ENCODE data around the gene CYP4F22. TPM values are rescaled to one million over a fixed set of nuclear protein-coding genes. Genes with fewer than 3 reads are reported as not detected.

CYP4F22 gene
- total RNA-seq, 1 experiment from 2014 or later, result not detected

GRCh38 chr19:15525291-15525690 lies 17.0 kb downstream of the CYP4F22 start:
- Mint-ChIP-seq H3K36me3 (ENCODE audit: insufficient read depth in 1 of 3, low read depth in 3 of 3) (peaks cover 2 to 30% (median 8%) of the 10 kb centered on the region in 3 experiments; a peak in 4 of 7 replicates), H3K9me3 (peaks cover 60 to 89% of the 10 kb centered on the region in 2 experiments), H3K27me3 (ENCODE audit: low read depth) (peaks cover 2% of the 10 kb centered on the region), H3K4me3 (no peak overlapping the region), H3K4me1 (no peaks in the 10 kb centered on the region), H3K27ac (no peak overlapping the region)
- Histone ChIP-seq H2BK20ac (ENCODE audit: low read depth, low read length, poor library complexity, severe bottlenecking) (no peak overlapping the region), H3K4ac (ENCODE audit: low read depth, low read length) (no peak overlapping the region), H3K79me2 (ENCODE audit: insufficient read depth, low read length) (no peaks in the 10 kb centered on the region), H3K56ac (ENCODE audit: insufficient read length, low read depth, low read length) (no peak overlapping the region), H2BK120ac (ENCODE audit: low read depth, low read length, poor library complexity, severe bottlenecking) (no peak overlapping the region), H2BK12ac (ENCODE audit: insufficient read length, low read depth, low read length) (no peak overlapping the region), H3K27ac (ENCODE audit: insufficient read length, low read depth, low read length) (no peak overlapping the region), H3K27me3 (ENCODE audit: insufficient read depth, low read length) (no peaks in the 10 kb centered on the region), H3K23ac (ENCODE audit: insufficient read length, low read depth, low read length) (no peak overlapping the region), H4K5ac (ENCODE audit: insufficient read length, low read depth, low read length) (no peak overlapping the region), H3K9ac (ENCODE audit: extremely low read depth, insufficient read length, low read length) (no peak overlapping the region), H4K20me1 (ENCODE audit: control insufficient read depth, insufficient read depth, insufficient read length) (no peaks in the 10 kb centered on the region), H3K9me3 (ENCODE audit: control insufficient read depth, low read depth, low read length) (peaks cover 68% of the 10 kb centered on the region), H3K4me1 (ENCODE audit: insufficient read depth, low read length) (no peaks in the 10 kb centered on the region), H2AK5ac (ENCODE audit: insufficient read length, low read length) (no peak overlapping the region), H3K23me2 (ENCODE audit: insufficient read length, low read depth, low read length, poor library complexity, severe bottlenecking) (no peaks in the 10 kb centered on the region), H4K8ac (replicated peaks; ENCODE audit: insufficient read length, low read depth, low read length) (no peak overlapping the region), H2BK5ac (ENCODE audit: insufficient read length, low read length) (no peak overlapping the region), H4K91ac (ENCODE audit: insufficient read length, low read depth, low read length) (no peak overlapping the region), H3K4me2 (ENCODE audit: insufficient read depth, insufficient read length, low read length) (no peak overlapping the region), H3K79me1 (ENCODE audit: insufficient read depth, low read depth, low read length, poor library complexity, severe bottlenecking) (no peaks in the 10 kb centered on the region), H2AFZ (ENCODE audit: low read length) (no peak overlapping the region), H3K18ac (ENCODE audit: insufficient read length, low read depth, low read length) (no peak overlapping the region), H3K14ac (ENCODE audit: insufficient read depth, low read length) (no peak overlapping the region), H3T11ph (ENCODE audit: low read length) (no peak overlapping the region), H2BK15ac (ENCODE audit: low read depth, low read length) (no peak overlapping the region)
- no peak for TF ChIP-seq CTCF (conservative IDR thresholded peaks at IDR 0.05)
- no peak for DNase-seq
- no CpG with 5 or more reads among the region's 15 CpGs for WGBS (ENCODE audit: extremely low coverage, insufficient read length, low lambda C conversion rate)
